ENCODE measurements around the gene DNAJA3. TPM values are rescaled to one million over a fixed set of nuclear protein-coding genes. Genes with fewer than 3 reads are reported as not detected.

Gene DNAJA3
- total RNA-seq, 2 experiments from 2014 or later = 64.0 to 68.7 TPM

DNA sequence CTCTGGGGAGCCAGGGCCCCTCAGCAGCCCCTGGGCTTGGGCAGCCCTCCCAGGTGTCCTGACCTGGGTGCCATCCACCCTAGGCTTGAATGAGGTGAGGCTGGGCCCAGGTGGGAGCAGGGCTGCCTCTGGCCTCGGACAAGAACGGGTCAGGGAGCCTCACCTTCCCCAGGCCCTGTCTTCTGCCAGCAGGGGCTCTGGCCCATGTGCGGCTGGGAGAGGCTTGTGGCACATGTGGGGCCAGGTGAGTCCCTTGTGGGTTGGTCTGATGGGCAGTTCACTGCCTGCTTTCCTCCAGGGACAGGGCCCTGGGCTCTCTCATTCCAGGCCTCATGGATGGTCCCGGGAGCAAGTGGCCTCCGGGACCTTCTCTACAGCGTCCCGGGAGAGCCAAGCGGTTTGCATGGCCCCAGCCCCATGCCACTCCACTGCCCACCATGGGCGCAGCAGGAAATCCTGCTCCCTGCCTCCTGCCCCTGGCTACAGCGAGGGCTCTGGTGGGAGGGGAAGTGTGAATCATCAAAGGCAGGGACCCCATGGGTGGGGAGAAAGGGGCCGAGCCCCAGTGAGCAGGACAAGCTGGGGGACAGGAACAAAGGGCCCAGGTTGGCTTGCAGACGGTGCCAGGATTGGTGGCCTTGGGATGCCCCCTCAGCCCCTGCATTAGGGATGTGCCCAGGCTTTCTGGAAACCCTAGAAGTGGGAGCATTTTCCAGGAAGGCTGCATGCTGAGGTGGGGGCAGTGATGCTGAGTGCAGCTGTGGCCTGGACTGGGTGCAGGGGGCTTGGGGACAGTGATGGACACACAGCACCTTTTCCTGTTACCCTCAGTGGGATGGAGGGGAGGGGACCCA is 41.9 kb upstream of the DNAJA3 start:
- CTCF ChIA-PET = no interaction called here
- H3K4me3 Mint-ChIP-seq = no peak overlapping the region
- H3K36me3 Mint-ChIP-seq = peaks cover 4% of the 10 kb centered on the region
- DNase-seq (no peak), ATAC-seq (no peak)
- no peaks in the 10 kb centered on the region for H3K4me1 Mint-ChIP-seq
- no peaks in the 10 kb centered on the region for H3K9me3 Mint-ChIP-seq (ENCODE audit: low read depth)
- H3K27me3 Mint-ChIP-seq = no peaks in the 10 kb centered on the region
- no peak overlapping the region for H3K27ac Mint-ChIP-seq

GRCh38 chr16:4384509-4384942 is 41.1 kb upstream of the DNAJA3 start:
- no peak overlapping the region for H3K27ac Mint-ChIP-seq

DNA sequence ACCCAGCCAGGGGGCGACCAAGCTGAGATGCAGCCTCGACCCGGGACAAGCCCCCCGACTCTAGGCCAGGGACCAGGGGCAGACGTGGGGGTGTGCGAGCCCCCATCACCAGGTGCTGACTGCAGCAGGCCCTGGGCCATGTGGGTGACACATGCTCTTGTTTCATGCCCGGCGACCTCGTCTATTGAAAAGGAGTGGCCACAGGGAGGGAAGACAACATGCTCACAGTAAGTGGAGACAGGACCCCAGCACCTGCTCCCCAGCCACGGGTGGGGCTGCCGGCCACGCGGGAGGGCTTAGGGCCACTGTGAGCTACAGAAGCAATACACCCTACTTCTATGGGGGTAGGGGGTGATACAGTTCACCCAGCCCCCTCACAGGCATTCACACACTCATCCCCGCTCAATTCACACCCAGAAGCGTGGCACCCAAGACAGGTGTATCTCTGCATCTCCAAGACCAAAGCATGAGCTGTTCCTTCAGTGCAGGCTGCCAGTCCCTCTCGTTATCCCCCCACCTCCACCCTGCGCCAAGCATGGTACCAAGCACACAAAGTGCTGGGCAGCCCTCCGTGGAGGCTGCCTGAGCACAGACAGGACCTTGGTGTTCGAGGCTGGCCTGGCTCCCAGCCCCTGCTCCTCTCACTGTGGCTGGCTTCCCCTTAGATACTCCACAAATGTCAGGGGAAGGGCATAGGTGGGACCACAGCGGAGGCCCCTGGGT is 40.4 kb upstream of the DNAJA3 start:
- Mint-ChIP-seq H3K9me3 (ENCODE audit: low read depth) (no peaks in the 10 kb centered on the region), H3K27me3 (no peaks in the 10 kb centered on the region), H3K27ac (no peak overlapping the region), H3K36me3 (peaks cover 5% of the 10 kb centered on the region), H3K4me3 (no peak overlapping the region), H3K4me1 (no peaks in the 10 kb centered on the region)
- CTCF ChIA-PET = interaction anchor here (0.8 kb wide), 1 partner anchor 24 kb away, joined by 3 read pairs; no protein-coding TSS in a partner anchor
- DNase-seq (no peak), ATAC-seq (no peak)

More at GRCh38 chr16:4384509-4384942, 41.1 kb upstream of the DNAJA3 start:
- Mint-ChIP-seq H3K27me3 (no peaks in the 10 kb centered on the region), H3K4me3 (no peak overlapping the region), H3K9me3 (ENCODE audit: low read depth) (no peaks in the 10 kb centered on the region), H3K4me1 (no peaks in the 10 kb centered on the region), H3K36me3 (peaks cover 4% of the 10 kb centered on the region)
- CTCF ChIA-PET = no interaction called here
- no peak for ATAC-seq
- DNase-seq = no peak

- no peaks in the 10 kb centered on the region for H3K4me1 Mint-ChIP-seq
- no peak for DNase-seq
- peaks cover 7% of the 10 kb centered on the region for H3K36me3 Mint-ChIP-seq
- ATAC-seq = no peak
- no peak overlapping the region for H3K4me3 Mint-ChIP-seq
- H3K9me3 Mint-ChIP-seq (ENCODE audit: low read depth) = no peaks in the 10 kb centered on the region
- no peak overlapping the region for H3K27ac Mint-ChIP-seq
- CTCF ChIA-PET = interaction anchor here (0.8 to 1.1 kb wide), 2 partner anchors 17 to 23 kb away, joined by 3 read pairs; no protein-coding TSS in a partner anchor
- H3K27me3 Mint-ChIP-seq = no peaks in the 10 kb centered on the region
These were observed 39.7 kb upstream of the DNAJA3 start for GRCh38 chr16:4385789-4386450.

DNA sequence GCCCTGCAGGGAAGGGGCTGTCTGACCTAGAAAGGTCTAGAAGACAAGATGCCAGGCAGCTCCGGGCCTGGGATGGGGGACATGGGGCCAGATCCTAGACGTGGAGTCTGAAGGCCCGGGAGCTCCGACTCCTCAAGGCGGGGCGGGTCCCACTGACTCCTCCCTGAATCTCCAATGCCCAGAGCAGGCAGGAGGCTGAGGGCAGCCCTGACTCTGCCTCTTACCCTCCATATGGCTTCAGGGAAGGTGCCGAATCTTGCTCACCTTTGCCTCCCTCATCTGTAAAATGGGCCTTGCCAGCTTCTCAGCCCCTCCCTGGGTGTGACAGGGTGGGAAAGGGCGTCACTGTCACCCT is 39.2 kb upstream of the DNAJA3 start:
- ATAC-seq = no peak
- Mint-ChIP-seq H3K27ac (no peak overlapping the region), H3K36me3 (peaks cover 7% of the 10 kb centered on the region), H3K4me3 (no peak overlapping the region), H3K9me3 (ENCODE audit: low read depth) (no peaks in the 10 kb centered on the region), H3K4me1 (no peaks in the 10 kb centered on the region), H3K27me3 (no peaks in the 10 kb centered on the region)
- CTCF ChIA-PET = interaction anchor here (1.1 kb wide), 1 partner anchor 16 kb away, joined by 3 read pairs; no protein-coding TSS in a partner anchor
- no peak for DNase-seq

DNA sequence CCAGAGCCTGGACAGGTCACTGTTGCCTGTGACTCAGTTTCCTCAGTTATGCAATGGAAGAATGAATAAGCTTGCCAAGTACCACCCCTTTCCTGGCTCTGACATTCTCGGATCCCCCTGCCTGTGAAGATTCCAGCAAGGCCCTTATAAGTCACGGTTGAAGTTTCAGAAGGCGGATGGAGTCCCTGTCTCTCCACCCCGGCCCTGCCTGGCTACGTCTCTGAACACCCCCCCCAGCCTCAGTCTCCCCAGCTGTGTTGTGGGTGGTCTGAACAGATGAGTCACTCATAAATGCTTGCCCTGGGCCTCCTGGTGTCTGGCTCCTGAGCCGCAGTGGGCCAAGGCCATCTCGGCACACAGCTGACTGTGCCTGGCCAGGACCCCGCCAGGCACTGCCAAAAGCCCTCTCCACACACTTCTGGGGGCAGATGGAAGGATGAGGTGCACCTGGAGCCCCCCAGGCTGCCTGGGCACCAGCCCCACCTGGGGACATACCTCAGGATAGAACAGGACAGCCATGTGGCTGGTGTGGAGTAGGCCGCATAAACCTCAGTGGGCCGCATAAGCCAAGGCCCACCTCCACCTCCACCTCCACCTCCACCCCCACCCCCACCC is 38.6 kb upstream of the DNAJA3 start:
- no peaks in the 10 kb centered on the region for H3K27me3 Mint-ChIP-seq
- no peak for ATAC-seq
- no peak overlapping the region for H3K4me3 Mint-ChIP-seq
- no peak for DNase-seq
- no peak overlapping the region for H3K27ac Mint-ChIP-seq
- CTCF ChIA-PET = interaction anchor here (1.1 kb wide), 1 partner anchor 16 kb away, joined by 3 read pairs; no protein-coding TSS in a partner anchor
- H3K9me3 Mint-ChIP-seq (ENCODE audit: low read depth) = no peaks in the 10 kb centered on the region
- peaks cover 7% of the 10 kb centered on the region for H3K36me3 Mint-ChIP-seq
- no peaks in the 10 kb centered on the region for H3K4me1 Mint-ChIP-seq

DNA sequence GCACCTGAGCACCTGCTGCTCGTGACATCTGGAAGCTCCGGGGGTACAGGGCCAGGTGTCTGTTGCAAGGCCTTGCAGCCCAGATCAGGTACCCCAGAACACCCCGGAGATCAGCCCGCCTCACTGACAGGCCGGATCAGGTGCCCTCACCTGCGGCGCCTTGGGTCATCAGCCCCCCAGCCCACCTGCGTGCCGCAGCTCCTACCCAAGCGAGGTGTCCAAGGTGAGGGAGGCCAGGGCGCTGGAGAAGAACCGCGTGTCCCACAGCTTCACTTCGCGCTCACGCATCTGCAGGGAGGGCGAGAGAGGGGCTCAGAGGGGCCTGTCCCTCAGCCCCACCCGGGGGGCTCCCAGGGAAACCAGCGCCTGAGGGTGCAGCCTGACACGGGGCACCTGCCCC is 37.9 kb upstream of the DNAJA3 start:
- CTCF ChIA-PET = no interaction called here
- no peak overlapping the region for H3K4me3 Mint-ChIP-seq
- DNase-seq (no peak), ATAC-seq (no peak)
- peaks cover 9% of the 10 kb centered on the region for H3K36me3 Mint-ChIP-seq
- no peaks in the 10 kb centered on the region for H3K4me1 Mint-ChIP-seq
- no peaks in the 10 kb centered on the region for H3K9me3 Mint-ChIP-seq (ENCODE audit: low read depth)
- H3K27ac Mint-ChIP-seq = no peak overlapping the region
- H3K27me3 Mint-ChIP-seq = no peaks in the 10 kb centered on the region

GRCh38 chr16:4388271-4389021 is 37.2 kb upstream of the DNAJA3 start:
- Mint-ChIP-seq H3K27ac (no peak overlapping the region), H3K27me3 (no peaks in the 10 kb centered on the region)
- DNase-seq = no peak

GRCh38 chr16:4389051-4389955 is 36.4 kb upstream of the DNAJA3 start:
- CTCF ChIA-PET = interaction anchor here (2.9 kb wide), 1 partner anchor 13 kb away, joined by 13 read pairs; no protein-coding TSS in a partner anchor
- no peak overlapping the region for H3K27ac Mint-ChIP-seq
- no peak overlapping the region for H3K4me3 Mint-ChIP-seq
- ATAC-seq (no peak), DNase-seq (no peak)
- H3K9me3 Mint-ChIP-seq (ENCODE audit: low read depth) = no peaks in the 10 kb centered on the region
- H3K4me1 Mint-ChIP-seq = no peaks in the 10 kb centered on the region
- no peaks in the 10 kb centered on the region for H3K27me3 Mint-ChIP-seq
- peaks cover 8% of the 10 kb centered on the region for H3K36me3 Mint-ChIP-seq

More at GRCh38 chr16:4388271-4389021, 37.2 kb upstream of the DNAJA3 start:
- peaks cover 8% of the 10 kb centered on the region for H3K36me3 Mint-ChIP-seq
- no peak overlapping the region for H3K4me3 Mint-ChIP-seq
- CTCF ChIA-PET = interaction anchor here (2.9 kb wide), 1 partner anchor 14 kb away, joined by 13 read pairs; no protein-coding TSS in a partner anchor
- H3K9me3 Mint-ChIP-seq (ENCODE audit: low read depth) = no peaks in the 10 kb centered on the region
- H3K4me1 Mint-ChIP-seq = no peaks in the 10 kb centered on the region
- no peak for ATAC-seq

GRCh38 chr16:4390266-4391260 is 35.1 kb upstream of the DNAJA3 start:
- CTCF ChIA-PET = interaction anchor here (2.9 kb wide), 1 partner anchor 12 kb away, joined by 13 read pairs; no protein-coding TSS in a partner anchor
- no peaks in the 10 kb centered on the region for H3K27me3 Mint-ChIP-seq
- H3K4me3 Mint-ChIP-seq = no peak overlapping the region
- DNase-seq = no peak
- H3K9me3 Mint-ChIP-seq (ENCODE audit: low read depth) = no peaks in the 10 kb centered on the region
- H3K27ac Mint-ChIP-seq = no peak overlapping the region
- ATAC-seq = no peak
- H3K36me3 Mint-ChIP-seq = peaks cover 14% of the 10 kb centered on the region
- H3K4me1 Mint-ChIP-seq = peaks cover 1% of the 10 kb centered on the region
